ENCODE measurements around the gene CYP2W1.

Gene CYP2W1

GRCh38 chr7:1016577-1017531 lies 33.9 kb downstream of the CYP2W1 start:
- Mint-ChIP-seq H3K27ac (no peak overlapping the region), H3K36me3 (ENCODE audit: low read depth) (peaks cover 18% of the 10 kb centered on the region)

GRCh38 chr7:1017586-1018333 lies 34.8 kb downstream of the CYP2W1 start:
- Mint-ChIP-seq H3K4me1 (ENCODE audit: low read depth) (peaks cover 12% of the 10 kb centered on the region), H3K27ac (peak overlapping the region; percentile 66), H3K9me3 (no peaks in the 10 kb centered on the region), H3K4me3 (no peak overlapping the region), H3K27me3 (no peaks in the 10 kb centered on the region), H3K36me3 (ENCODE audit: low read depth) (peaks cover 25% of the 10 kb centered on the region)
- no peak for DNase-seq

More at GRCh38 chr7:1016577-1017531, 33.9 kb downstream of the CYP2W1 start:
- Mint-ChIP-seq H3K4me3 (no peak overlapping the region), H3K27me3 (no peaks in the 10 kb centered on the region), H3K4me1 (ENCODE audit: low read depth) (peaks cover 13% of the 10 kb centered on the region), H3K9me3 (no peaks in the 10 kb centered on the region)
- DNase-seq: no peak

- H3K4me1 Mint-ChIP-seq (ENCODE audit: low read depth): peaks cover 12% of the 10 kb centered on the region
These were observed 35.3 kb downstream of the CYP2W1 start for GRCh38 chr7:1018334-1018695.

GRCh38 chr7:1019255-1019785 lies 36.3 kb downstream of the CYP2W1 start:
- no peak overlapping the region for H3K4me3 Mint-ChIP-seq
- H3K4me1 Mint-ChIP-seq (ENCODE audit: low read depth): peaks cover 9% of the 10 kb centered on the region
- peaks cover 32% of the 10 kb centered on the region for H3K36me3 Mint-ChIP-seq (ENCODE audit: low read depth)
- no peaks in the 10 kb centered on the region for H3K27me3 Mint-ChIP-seq
- no peaks in the 10 kb centered on the region for H3K9me3 Mint-ChIP-seq
- H3K27ac Mint-ChIP-seq: no peak overlapping the region
- no peak for DNase-seq

More at GRCh38 chr7:1018334-1018695, 35.3 kb downstream of the CYP2W1 start:
- Mint-ChIP-seq H3K27ac (no peak overlapping the region), H3K27me3 (no peaks in the 10 kb centered on the region), H3K36me3 (ENCODE audit: low read depth) (peaks cover 29% of the 10 kb centered on the region), H3K4me3 (no peak overlapping the region), H3K9me3 (no peaks in the 10 kb centered on the region)
- no peak for DNase-seq

GRCh38 chr7:1019789-1020610 lies 37.0 kb downstream of the CYP2W1 start:
- Mint-ChIP-seq H3K36me3 (ENCODE audit: low read depth) (peaks cover 32% of the 10 kb centered on the region), H3K4me3 (no peak overlapping the region), H3K27me3 (no peaks in the 10 kb centered on the region), H3K4me1 (ENCODE audit: low read depth) (peaks cover 9% of the 10 kb centered on the region), H3K9me3 (no peaks in the 10 kb centered on the region), H3K27ac (no peak overlapping the region)
- no peak for DNase-seq

- Mint-ChIP-seq H3K4me3 (no peak overlapping the region), H3K4me1 (ENCODE audit: low read depth) (peaks cover 9% of the 10 kb centered on the region), H3K27ac (no peak overlapping the region), H3K36me3 (ENCODE audit: low read depth) (peaks cover 38% of the 10 kb centered on the region), H3K9me3 (no peaks in the 10 kb centered on the region), H3K27me3 (no peaks in the 10 kb centered on the region)
- DNase-seq: no peak
These were observed 37.9 kb downstream of the CYP2W1 start for GRCh38 chr7:1020849-1021251.

GRCh38 chr7:1021366-1021765 lies 38.4 kb downstream of the CYP2W1 start:
- DNase-seq: no peak
- Mint-ChIP-seq H3K36me3 (ENCODE audit: low read depth) (peaks cover 42% of the 10 kb centered on the region), H3K27me3 (no peaks in the 10 kb centered on the region), H3K4me3 (no peak overlapping the region), H3K27ac (no peak overlapping the region), H3K4me1 (ENCODE audit: low read depth) (peaks cover 12% of the 10 kb centered on the region), H3K9me3 (no peaks in the 10 kb centered on the region)

GRCh38 chr7:1021931-1022330 lies 39.0 kb downstream of the CYP2W1 start:
- Mint-ChIP-seq H3K9me3 (no peaks in the 10 kb centered on the region), H3K4me1 (ENCODE audit: low read depth) (peaks cover 17% of the 10 kb centered on the region)

GRCh38 chr7:1022356-1022755 lies 39.4 kb downstream of the CYP2W1 start:
- DNase-seq: no peak
- peaks cover 49% of the 10 kb centered on the region for H3K36me3 Mint-ChIP-seq (ENCODE audit: low read depth)
- H3K27ac Mint-ChIP-seq: no peak overlapping the region
- peaks cover 19% of the 10 kb centered on the region for H3K4me1 Mint-ChIP-seq (ENCODE audit: low read depth)
- no peaks in the 10 kb centered on the region for H3K9me3 Mint-ChIP-seq
- H3K4me3 Mint-ChIP-seq: no peak overlapping the region
- H3K27me3 Mint-ChIP-seq: no peaks in the 10 kb centered on the region

More at GRCh38 chr7:1021931-1022330, 39.0 kb downstream of the CYP2W1 start:
- no peak for DNase-seq
- Mint-ChIP-seq H3K27ac (no peak overlapping the region), H3K4me3 (no peak overlapping the region), H3K27me3 (no peaks in the 10 kb centered on the region), H3K36me3 (ENCODE audit: low read depth) (peaks cover 47% of the 10 kb centered on the region)

GRCh38 chr7:1022801-1023465 lies 40.0 kb downstream of the CYP2W1 start:
- no peak overlapping the region for H3K4me3 Mint-ChIP-seq
- no peaks in the 10 kb centered on the region for H3K27me3 Mint-ChIP-seq
- peaks cover 49% of the 10 kb centered on the region for H3K36me3 Mint-ChIP-seq (ENCODE audit: low read depth)
- no peaks in the 10 kb centered on the region for H3K9me3 Mint-ChIP-seq
- no peak for DNase-seq
- H3K4me1 Mint-ChIP-seq (ENCODE audit: low read depth): peaks cover 20% of the 10 kb centered on the region
- no peak overlapping the region for H3K27ac Mint-ChIP-seq

GRCh38 chr7:1024331-1024841 lies 41.4 kb downstream of the CYP2W1 start:
- H3K4me3 Mint-ChIP-seq: no peak overlapping the region
- no peak for DNase-seq
- peaks cover 22% of the 10 kb centered on the region for H3K4me1 Mint-ChIP-seq (ENCODE audit: low read depth)
- peak overlapping the region; percentile 52 for H3K27ac Mint-ChIP-seq
- H3K9me3 Mint-ChIP-seq: no peaks in the 10 kb centered on the region
- H3K27me3 Mint-ChIP-seq: no peaks in the 10 kb centered on the region
- H3K36me3 Mint-ChIP-seq (ENCODE audit: low read depth): peaks cover 40% of the 10 kb centered on the region

GRCh38 chr7:1024876-1025742 lies 42.1 kb downstream of the CYP2W1 start:
- H3K27ac Mint-ChIP-seq: no peak overlapping the region
- DNase-seq: no peak
- no peaks in the 10 kb centered on the region for H3K27me3 Mint-ChIP-seq
- peaks cover 40% of the 10 kb centered on the region for H3K36me3 Mint-ChIP-seq (ENCODE audit: low read depth)
- peaks cover 30% of the 10 kb centered on the region for H3K4me1 Mint-ChIP-seq (ENCODE audit: low read depth)
- H3K9me3 Mint-ChIP-seq: no peaks in the 10 kb centered on the region
- no peak overlapping the region for H3K4me3 Mint-ChIP-seq

Data from activated T-cell treated with anti-CD3 and anti-CD28 coated beads, Interleukin-2, amount 50 U/mL, for 24 hours (primary cell).